Heart left ventricle (tissue), 16 donors: ENCODE data around the gene DLX3. TPM values are rescaled to one million over a fixed set of nuclear protein-coding genes. Genes with fewer than 3 reads are reported as not detected.

Experiments used
- ATAC-seq, 4 donors: fragments of 200-7000 bp; cut with Tn5 transposase; one replicate each; pipeline ENCODE4 v1.9.1; 2020 to 2022; ENCODE audit warnings: moderate library complexity in 4 of 4, mild to moderate bottlenecking in 3 of 4, moderate number of reproducible peaks in 1 of 4
- DNase-seq, 5 donors: peaks; one replicate each; pipeline ENCODE4 v3.0.0-alpha.2; 2020
- H3K27ac ChIP-seq, 12 donors: fragments of 200-600 bp; sonication (generic) in 4 of 12; one replicate each; pipeline versions ENCODE4 v1.5.0 to v1.8.0; 2016 to 2022; ENCODE audit warnings: mild to moderate bottlenecking in 2 of 12
- H3K27me3 ChIP-seq, 9 donors: fragments of 200-600 bp; sonication (generic) in 2 of 9; one replicate each; pipeline versions ENCODE4 v1.5.1 to v1.8.0; 2016 to 2022; ENCODE audit warnings: mild to moderate bottlenecking in 3 of 9
- H3K36me3 ChIP-seq, 9 donors: fragments of 200-600 bp; sonication (generic) in 2 of 9; one replicate each; pipeline versions ENCODE4 v1.5.0 to v1.8.0; 2018 to 2022; ENCODE audit warnings: mild to moderate bottlenecking in 2 of 9
- H3K4me1 ChIP-seq, 12 donors: fragments of 200-600 bp; sonication (generic) in 4 of 12; one replicate each; pipeline versions ENCODE4 v1.5.0 to v1.8.0; 2016 to 2022; ENCODE audit warnings: mild to moderate bottlenecking in 3 of 12
- H3K4me3 ChIP-seq, 12 donors: fragments of 200-600 bp; sonication (generic) in 4 of 12; one replicate each; pipeline versions ENCODE4 v1.5.0 to v1.8.0; 2017 to 2022; ENCODE audit warnings: mild to moderate bottlenecking in 9 of 12, moderate library complexity in 4 of 12
- H3K9me3 ChIP-seq, 12 donors: fragments of 200-600 bp; sonication (generic) in 4 of 12; one replicate each; pipeline versions ENCODE4 v1.5.0 to v1.8.0; 2016 to 2022; ENCODE audit warnings: mild to moderate bottlenecking in 1 of 12
- CTCF ChIP-seq, 12 donors: fragments of 200-600 bp; sonication (generic) in 4 of 12; IDR thresholded peaks; one replicate each; pipeline versions ENCODE4 v1.5.0 to v1.8.0; 2018 to 2022; ENCODE audit warnings: antibody characterized with exemption in 12 of 12, mild to moderate bottlenecking in 5 of 12
- POLR2A ChIP-seq, 2 donors: fragments of 450-650 bp; IDR thresholded peaks; one replicate each; pipeline ENCODE4 v1.6.1; 2017; ENCODE audit warnings: antibody characterized with exemption in 2 of 2, mild to moderate bottlenecking in 2 of 2, moderate library complexity in 2 of 2
- WGBS, 4 donors: extraction: QIAGEN DNeasy Blood & Tissue Kit in 2 of 4; methylation state at CpG; one replicate each; pipeline versions ENCODE4 v1.1.5 to v1.1.7; 2013 to 2018; 5-methylcytosine and 5-hydroxymethylcytosine counted together
- intact Hi-C, 10 donors: fragments of 100-400 bp; cut with DNase I; formaldehyde crosslinking; loops; one replicate each; pipeline versions ENCODE4 v1.11.1 to v1.14.2; 2022
- polyA plus RNA-seq, 2 donors: library from polyadenylated mRNA; stranded (reverse); fragments of 200-250 nt; gene quantifications; one replicate each; pipeline ENCODE4 v1.2.3, GENCODE V29; 2013
- total RNA-seq, 9 donors: library from RNA; depleted of rRNA in 2 of 9; stranded (reverse); fragments of >200 nt in 2 of 9; fragmentation: NEBNext Ultra II Directional in 3 of 9; extraction: Animal tissue kit (Norgen Biotek cat#: 25700) in 3 of 9; gene quantifications; one replicate each; pipeline versions ENCODE4 v1.1.0 to v1.2.4, GENCODE V29; 2016 to 2023
- donor health status: ischemic (EF 13 %, LVEDD 7.1; RV severe dilation, severe dysfunction).
- donor health status: healthy with polysubstance abuse.
- donor health status: DM: no; HTN: yes; CAD: no.
- donor health status: DM: no; HTN: no; CAD: no.
- donor health status: ischemic (EF 25% LVEDD 6.9; RV normal size, moderate dysfunction).
- donor health status: ischemic (EF 25% LVEDD 5.7; RV mildly dilated, moderate dysfunction).
- donor health status: healthy.
- donor health status: DM: yes; HTN: yes; CAD: no.
- donor health status: ischemic (EF 35%, LVEDD 5.7; RV mildly dilated, moderate dysfunction).
- donor health status: nonischemic (EF 11% LVEDD 7.7; RV severe dilation, severe dysfunction).
- donor health status: DM: yes; HTN: yes; CAD: no.
- donor health status: PGD.
- donor health status: ischemic (EF 29% LVEDD 5.4; RV normal size, mild dysfunction).
- donor health status: nonischemic (EF 23%, LVEDD 6.1; RV moderate dilation, normal function).

DLX3 gene
- total and polyA plus RNA-seq, 11 donors: 0.08 to 0.61 (median 0.09) TPM; not detected in 6

GRCh38 chr17:49992191-49992932 lies 2.7 kb downstream of the DLX3 start:
- intact Hi-C loops: loop anchor here in 6 of 10 donors (5.0 to 10.0 kb wide), 6 partner anchors 268 to 678 kb away; partner anchors contain the start of gene SLC35B1 (in 3 of the 6)
- Histone ChIP-seq H3K9me3 (no peaks in the 10 kb centered on the region), H3K27ac (no peak overlapping the region), H3K4me3 (no peak overlapping the region), H3K36me3 (no peaks in the 10 kb centered on the region), H3K27me3 (peaks cover 36 to 93% (median 74%) of the 10 kb centered on the region in 9 donors), H3K4me1 (peaks cover 0 to 41% (median 24%) of the 10 kb centered on the region in 12 donors)
- DNase-seq (no peak), ATAC-seq (no peak)
- 72 to 91% (median 77%) methylated on average over 12 to 13 of the region's 13 CpGs for WGBS, 4 donors
- TF ChIP-seq CTCF (IDR thresholded peaks at IDR 0.05) (no peak), POLR2A (IDR thresholded peaks at IDR 0.05) (no peak)

DNA sequence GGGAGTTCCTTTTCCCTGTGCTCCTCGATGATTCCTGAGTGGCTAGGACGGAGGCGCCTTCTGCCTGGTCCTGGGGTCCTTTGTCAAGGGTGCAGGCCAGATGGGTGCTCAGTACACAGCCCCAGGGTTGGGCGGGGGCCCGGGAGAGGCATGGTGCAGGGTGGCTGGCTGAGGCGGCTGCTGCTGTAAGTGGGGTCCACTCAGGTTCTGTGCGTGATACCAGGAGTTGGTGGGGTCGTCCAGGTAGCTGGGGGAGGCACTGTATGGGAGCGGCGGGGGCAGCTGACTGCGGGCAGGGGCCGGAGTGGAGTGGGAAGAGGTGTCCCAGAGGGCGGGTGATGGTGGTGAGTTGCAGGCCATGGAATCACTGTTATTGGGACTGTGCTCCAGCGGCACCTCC lies 3.6 kb downstream of the DLX3 start:
- TF ChIP-seq POLR2A (IDR thresholded peaks at IDR 0.05): no peak
- TF ChIP-seq CTCF (IDR thresholded peaks at IDR 0.05): no peak
- 74 to 81% (median 79%) methylated on average over 14 of the region's 14 CpGs for WGBS, 4 donors
- Histone ChIP-seq H3K27ac (no peak overlapping the region), H3K4me1 (peaks cover 0 to 32% (median 18%) of the 10 kb centered on the region in 12 donors), H3K36me3 (no peaks in the 10 kb centered on the region), H3K9me3 (no peaks in the 10 kb centered on the region), H3K4me3 (no peak overlapping the region), H3K27me3 (peaks cover 36 to 93% (median 73%) of the 10 kb centered on the region in 9 donors)
- DNase-seq: no peak
- ATAC-seq: no peak
- intact Hi-C loops: loop anchor here in 6 of 10 donors (5.0 to 10.0 kb wide), 6 partner anchors 267 to 677 kb away; partner anchors contain the start of gene SLC35B1 (in 3 of the 6)

GRCh38 chr17:49990921-49991320 lies 4.1 kb downstream of the DLX3 start:
- WGBS, 4 donors: 74 to 86% (median 82%) methylated on average over 8 of the region's 8 CpGs
- no peaks in the 10 kb centered on the region for H3K36me3 ChIP-seq
- H3K9me3 ChIP-seq: no peaks in the 10 kb centered on the region
- no peak overlapping the region for H3K4me3 ChIP-seq
- H3K27me3 ChIP-seq: peaks cover 32 to 93% (median 68%) of the 10 kb centered on the region in 9 donors
- H3K27ac ChIP-seq: no peak overlapping the region
- TF ChIP-seq CTCF (IDR thresholded peaks at IDR 0.05) (no peak), POLR2A (IDR thresholded peaks at IDR 0.05) (no peak)
- no peak for ATAC-seq
- intact Hi-C loops: loop anchor here in 6 of 10 donors (5.0 to 10.0 kb wide), 6 partner anchors 266 to 676 kb away; partner anchors contain the start of gene SLC35B1 (in 3 of the 6)
- peaks cover 0 to 28% (median 18%) of the 10 kb centered on the region in 12 donors for H3K4me1 ChIP-seq
- DNase-seq: no peak

GRCh38 chr17:49990331-49990730 lies 4.7 kb downstream of the DLX3 start:
- Histone ChIP-seq H3K9me3 (no peaks in the 10 kb centered on the region), H3K4me1 (peaks cover 0 to 28% (median 18%) of the 10 kb centered on the region in 12 donors), H3K27me3 (peaks cover 29 to 93% (median 62%) of the 10 kb centered on the region in 9 donors), H3K36me3 (no peaks in the 10 kb centered on the region), H3K4me3 (no peak overlapping the region), H3K27ac (no peak overlapping the region)
- DNase-seq (no peak), ATAC-seq (no peak)
- TF ChIP-seq POLR2A (IDR thresholded peaks at IDR 0.05): no peak
- TF ChIP-seq CTCF (IDR thresholded peaks at IDR 0.05): no peak
- intact Hi-C loops: loop anchor here in 6 of 10 donors (5.0 to 10.0 kb wide), 6 partner anchors 266 to 676 kb away; partner anchors contain the start of gene SLC35B1 (in 3 of the 6)
- 40 to 55% (median 45%) methylated on average over 3 of the region's 3 CpGs for WGBS, 4 donors
